Fibroblast of skin of back (primary cell): ENCODE measurements around the gene BEND3.
"Not testable (repeated sequence)": the region's sequence is repeated elsewhere in the genome, so short reads cannot be mapped to it uniquely, and the experiment has no call there.

Source experiments
- DNase-seq: peaks from one replicate; pipeline ENCODE4 v3.0.0-alpha.2; 2013

The BEND3 gene

GRCh38 chr6:107026965-107027364 is 88.3 kb downstream of the BEND3 start:
- no peak for DNase-seq

- no peak for DNase-seq
Measured at GRCh38 chr6:107021446-107022185, 93.7 kb downstream of the BEND3 start.

- no peak for DNase-seq
Measured at GRCh38 chr6:107020239-107020638, 95.1 kb downstream of the BEND3 start.

GRCh38 chr6:107019628-107020027 is 95.7 kb downstream of the BEND3 start:
- DNase-seq = not testable (repeated sequence)

GRCh38 chr6:107019047-107019446 is 96.3 kb downstream of the BEND3 start:
- no peak for DNase-seq
